ENCODE measurements around the gene SCAPER. TPM values are rescaled to one million over a fixed set of nuclear protein-coding genes. Genes with fewer than 3 reads are reported as not detected.
"Not testable (repeated sequence)": the region's sequence is repeated elsewhere in the genome, so short reads cannot be mapped to it uniquely, and the experiment has no call there.

The SCAPER gene
- total RNA-seq, 4 donors from 2014 or later: 29.9 to 86.6 (median 45.6) TPM

DNA sequence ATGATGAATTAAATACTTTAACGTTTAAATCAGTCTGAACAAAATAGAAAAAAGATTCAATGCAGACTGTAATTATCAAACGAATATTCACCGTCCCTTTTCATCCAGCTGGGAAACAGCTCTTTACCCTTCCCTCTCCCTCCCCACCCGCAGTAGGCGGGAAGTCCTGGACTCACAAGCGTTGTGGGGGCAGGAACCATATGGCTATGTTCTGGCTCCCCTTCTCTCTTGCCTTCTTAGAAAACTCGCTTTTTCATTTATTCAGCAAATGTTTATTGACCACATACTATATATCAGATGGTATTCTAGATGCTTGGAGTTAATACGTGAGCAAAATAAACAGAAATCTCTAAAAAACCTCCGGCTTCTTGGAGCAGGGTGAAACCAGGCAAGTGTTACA is 715 bp upstream of the SCAPER start:
- Histone ChIP-seq H3K4me1 (peaks cover 0 to 20% (median 4%) of the 10 kb centered on the region in 4 donors), H3K36me3 (no peaks in the 10 kb centered on the region), H3K27me3 (no peaks in the 10 kb centered on the region), H3K4me3 (peak overlapping the region; percentile 75 to 90 (median 84)), H3K27ac (peak overlapping the region; percentile 83 to 89 (median 86)), H3K9me3 (no peaks in the 10 kb centered on the region)
- DNase-seq: no peak
- no peak for TF ChIP-seq POLR2A (IDR thresholded peaks at IDR 0.05)
- TF ChIP-seq, protein P1, sequence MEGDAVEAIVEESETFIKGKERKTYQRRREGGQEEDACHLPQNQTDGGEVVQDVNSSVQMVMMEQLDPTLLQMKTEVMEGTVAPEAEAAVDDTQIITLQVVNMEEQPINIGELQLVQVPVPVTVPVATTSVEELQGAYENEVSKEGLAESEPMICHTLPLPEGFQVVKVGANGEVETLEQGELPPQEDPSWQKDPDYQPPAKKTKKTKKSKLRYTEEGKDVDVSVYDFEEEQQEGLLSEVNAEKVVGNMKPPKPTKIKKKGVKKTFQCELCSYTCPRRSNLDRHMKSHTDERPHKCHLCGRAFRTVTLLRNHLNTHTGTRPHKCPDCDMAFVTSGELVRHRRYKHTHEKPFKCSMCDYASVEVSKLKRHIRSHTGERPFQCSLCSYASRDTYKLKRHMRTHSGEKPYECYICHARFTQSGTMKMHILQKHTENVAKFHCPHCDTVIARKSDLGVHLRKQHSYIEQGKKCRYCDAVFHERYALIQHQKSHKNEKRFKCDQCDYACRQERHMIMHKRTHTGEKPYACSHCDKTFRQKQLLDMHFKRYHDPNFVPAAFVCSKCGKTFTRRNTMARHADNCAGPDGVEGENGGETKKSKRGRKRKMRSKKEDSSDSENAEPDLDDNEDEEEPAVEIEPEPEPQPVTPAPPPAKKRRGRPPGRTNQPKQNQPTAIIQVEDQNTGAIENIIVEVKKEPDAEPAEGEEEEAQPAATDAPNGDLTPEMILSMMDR (IDR thresholded peaks at IDR 0.05): no peak

DNA sequence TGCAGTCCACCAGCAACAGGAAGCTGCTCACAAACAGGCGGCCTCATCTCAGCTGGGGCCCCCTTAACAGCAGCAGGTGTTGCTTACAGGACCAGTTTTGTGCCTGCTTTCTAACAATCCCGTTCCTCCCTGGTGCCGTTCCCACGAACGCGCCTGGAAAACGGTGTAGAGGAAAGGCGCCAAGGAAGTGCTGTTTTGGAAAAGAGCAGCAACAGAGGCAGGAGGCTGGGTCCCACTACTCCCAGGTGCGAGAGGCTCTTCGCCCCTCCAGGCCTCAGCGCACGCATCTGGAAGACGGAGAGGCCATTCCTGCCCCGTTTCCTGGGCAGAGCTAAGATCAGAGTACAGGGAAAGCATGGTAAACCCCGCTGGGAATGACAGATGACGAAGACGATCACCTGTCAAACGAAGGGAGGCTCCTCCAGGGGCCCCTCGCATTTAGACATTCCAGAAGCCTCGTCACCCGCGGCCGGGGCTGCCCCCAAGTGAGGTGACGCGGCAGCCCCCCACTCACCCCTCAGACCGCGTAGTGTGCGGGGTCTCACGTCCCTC is 603 bp downstream of the SCAPER start:
- Histone ChIP-seq H3K27me3 (no peaks in the 10 kb centered on the region), H3K4me3 (peak overlapping the region; percentile 75 to 90 (median 84)), H3K27ac (peak overlapping the region; percentile 83 to 89 (median 86)), H3K9me3 (no peaks in the 10 kb centered on the region), H3K36me3 (no peaks in the 10 kb centered on the region), H3K4me1 (peaks cover 0 to 20% (median 4%) of the 10 kb centered on the region in 4 donors)
- DNase-seq: peak in 2 of 3 donors; percentile 44 to 66
- no peak for TF ChIP-seq POLR2A (IDR thresholded peaks at IDR 0.05)
- TF ChIP-seq, protein P1 (IDR thresholded peaks at IDR 0.05): no peak

DNA sequence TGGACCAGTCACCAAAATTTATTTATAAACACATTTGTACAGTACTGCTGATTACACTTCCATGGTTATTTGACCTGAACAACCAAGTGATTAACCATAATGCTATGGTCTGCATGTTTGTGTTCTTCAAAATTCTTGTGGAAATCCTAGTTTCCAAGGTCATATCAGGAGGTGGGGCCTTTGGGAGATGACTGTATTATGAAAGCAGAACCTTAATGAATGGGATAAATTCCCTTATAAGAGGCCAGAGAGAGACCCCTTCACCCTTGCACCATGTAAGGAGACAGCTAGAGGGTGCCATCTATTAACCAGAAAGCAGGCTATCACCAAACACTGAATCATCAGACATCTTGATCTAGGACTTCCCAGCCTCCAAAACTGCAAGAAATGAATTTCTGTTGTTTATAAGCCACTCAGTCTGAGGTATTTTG is 1.9 kb downstream of the SCAPER start:
- peaks cover 0 to 20% (median 4%) of the 10 kb centered on the region in 4 donors for H3K4me1 ChIP-seq
- no peaks in the 10 kb centered on the region for H3K9me3 ChIP-seq
- H3K4me3 ChIP-seq: no peak overlapping the region
- peak overlapping the region in 1 of 4 donors; percentile 4 for H3K27ac ChIP-seq
- no peaks in the 10 kb centered on the region for H3K27me3 ChIP-seq
- no peak for DNase-seq
- no peak for TF ChIP-seq POLR2A (IDR thresholded peaks at IDR 0.05)
- TF ChIP-seq, protein P1 (IDR thresholded peaks at IDR 0.05): peak in 4 of 6 experiments; percentile 18 to 36 (median 22)
- H3K36me3 ChIP-seq: no peaks in the 10 kb centered on the region

DNA sequence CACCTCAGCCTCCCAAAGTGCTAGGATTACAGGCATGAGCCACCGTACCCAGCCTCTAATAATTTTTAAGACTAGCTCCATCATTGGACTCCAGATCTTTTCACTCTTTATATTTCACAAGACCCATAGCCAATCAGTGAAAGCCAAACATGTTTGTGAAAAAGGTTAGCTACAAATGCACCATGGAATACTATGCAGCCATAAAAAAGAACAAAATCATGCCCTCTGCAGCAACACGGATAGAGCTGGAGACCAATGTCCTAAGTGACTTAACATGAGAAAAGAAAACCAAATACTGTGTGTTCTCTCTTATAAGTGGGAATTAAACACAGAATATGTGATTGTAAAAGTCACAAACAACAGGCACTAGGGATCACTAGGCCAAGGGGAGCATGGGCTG is 3.2 kb downstream of the SCAPER start:
- Histone ChIP-seq H3K4me3 (no peak overlapping the region), H3K9me3 (no peaks in the 10 kb centered on the region), H3K4me1 (peaks cover 0 to 20% (median 4%) of the 10 kb centered on the region in 4 donors), H3K27ac (no peak overlapping the region), H3K36me3 (no peaks in the 10 kb centered on the region), H3K27me3 (no peaks in the 10 kb centered on the region)
- TF ChIP-seq POLR2A (IDR thresholded peaks at IDR 0.05): no peak
- TF ChIP-seq, protein P1 (IDR thresholded peaks at IDR 0.05): no peak
- DNase-seq: no peak

DNA sequence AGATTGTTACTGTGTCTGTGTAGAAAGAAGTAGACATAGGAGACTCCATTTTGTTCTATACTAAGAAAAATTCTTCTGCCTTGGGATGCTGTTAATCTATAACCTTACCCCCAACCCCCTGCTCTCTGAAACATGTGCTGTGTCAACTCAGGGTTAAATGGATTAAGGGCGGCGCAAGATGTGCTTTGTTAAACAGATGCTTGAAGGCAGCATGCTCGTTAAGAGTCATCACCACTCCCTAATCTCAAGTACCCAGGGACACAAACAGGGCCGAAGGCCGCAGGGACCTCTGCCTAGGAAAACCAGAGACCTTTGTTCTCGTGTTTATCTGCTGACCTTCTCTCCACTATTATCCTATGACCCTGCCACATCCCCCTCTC is 5.2 kb downstream of the SCAPER start:
- H3K4me1 ChIP-seq: peaks cover 0 to 11% (median 0%) of the 10 kb centered on the region in 4 donors
- not testable (repeated sequence) for H3K27me3 ChIP-seq, H3K9me3 ChIP-seq, DNase-seq, H3K27ac ChIP-seq, H3K36me3 ChIP-seq, H3K4me3 ChIP-seq

DNA sequence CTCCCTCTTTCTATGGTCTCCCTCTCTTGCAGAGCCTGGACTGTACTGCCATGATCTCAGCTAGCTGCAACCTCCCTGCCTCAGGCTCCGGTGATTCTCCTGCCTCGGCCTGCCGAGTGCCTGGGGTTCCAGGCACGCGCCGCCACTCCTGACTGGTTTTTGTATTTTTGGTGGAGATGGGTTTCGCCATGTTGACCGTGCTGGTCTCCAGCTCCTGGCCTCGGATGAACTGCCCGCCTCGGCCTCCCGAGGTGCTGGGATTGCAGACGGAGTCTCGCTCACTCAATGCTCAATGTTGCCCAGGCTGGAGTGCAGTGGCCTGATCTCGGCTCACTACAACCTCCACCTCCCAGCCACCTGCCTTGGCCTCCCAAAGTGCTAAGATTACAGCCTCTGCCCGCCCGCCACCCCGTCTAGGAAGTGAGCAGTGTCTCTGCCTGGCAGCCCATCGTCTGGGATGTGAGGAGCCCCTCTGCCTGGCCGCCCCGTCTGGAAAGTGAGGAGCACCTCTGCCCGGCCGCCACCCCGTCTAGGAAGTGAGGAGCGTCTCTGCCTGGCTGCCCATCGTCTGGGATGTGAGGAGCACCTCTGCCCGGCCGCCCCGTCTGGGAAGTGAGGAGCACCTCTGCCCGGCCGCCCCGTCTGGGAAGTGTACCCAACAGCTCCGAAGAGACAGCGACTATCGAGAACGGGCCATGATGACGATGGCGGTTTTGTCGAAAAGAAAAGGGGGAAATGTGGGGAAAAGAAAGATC is 5.8 kb downstream of the SCAPER start:
- H3K9me3 ChIP-seq, H3K27ac ChIP-seq, H3K27me3 ChIP-seq, DNase-seq, H3K36me3 ChIP-seq, H3K4me3 ChIP-seq: not testable (repeated sequence)
- peaks cover 0 to 11% (median 0%) of the 10 kb centered on the region in 4 donors for H3K4me1 ChIP-seq

Data from Peyer's patch (tissue), 4 donors.